Measurements from ENCODE around the gene YEATS4. TPM values are rescaled to one million over a fixed set of nuclear protein-coding genes. Genes with fewer than 3 reads are reported as not detected.

Gene YEATS4
- total RNA-seq, 4 donors from 2014 or later, result 7.8 to 29.0 (median 14.3) TPM

GRCh38 chr12:69386921-69387320 lies 27.4 kb downstream of the YEATS4 start:
- Histone ChIP-seq H3K4me1 (no peaks in the 10 kb centered on the region), H3K4me3 (no peak overlapping the region), H3K36me3 (peaks cover 0 to 7% (median 0%) of the 10 kb centered on the region in 3 donors), H3K27ac (no peak overlapping the region), H3K27me3 (no peaks in the 10 kb centered on the region), H3K9me3 (no peaks in the 10 kb centered on the region)
- TF ChIP-seq, protein P1, sequence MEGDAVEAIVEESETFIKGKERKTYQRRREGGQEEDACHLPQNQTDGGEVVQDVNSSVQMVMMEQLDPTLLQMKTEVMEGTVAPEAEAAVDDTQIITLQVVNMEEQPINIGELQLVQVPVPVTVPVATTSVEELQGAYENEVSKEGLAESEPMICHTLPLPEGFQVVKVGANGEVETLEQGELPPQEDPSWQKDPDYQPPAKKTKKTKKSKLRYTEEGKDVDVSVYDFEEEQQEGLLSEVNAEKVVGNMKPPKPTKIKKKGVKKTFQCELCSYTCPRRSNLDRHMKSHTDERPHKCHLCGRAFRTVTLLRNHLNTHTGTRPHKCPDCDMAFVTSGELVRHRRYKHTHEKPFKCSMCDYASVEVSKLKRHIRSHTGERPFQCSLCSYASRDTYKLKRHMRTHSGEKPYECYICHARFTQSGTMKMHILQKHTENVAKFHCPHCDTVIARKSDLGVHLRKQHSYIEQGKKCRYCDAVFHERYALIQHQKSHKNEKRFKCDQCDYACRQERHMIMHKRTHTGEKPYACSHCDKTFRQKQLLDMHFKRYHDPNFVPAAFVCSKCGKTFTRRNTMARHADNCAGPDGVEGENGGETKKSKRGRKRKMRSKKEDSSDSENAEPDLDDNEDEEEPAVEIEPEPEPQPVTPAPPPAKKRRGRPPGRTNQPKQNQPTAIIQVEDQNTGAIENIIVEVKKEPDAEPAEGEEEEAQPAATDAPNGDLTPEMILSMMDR (IDR thresholded peaks at IDR 0.05), result no peak
- no peak for TF ChIP-seq POLR2A (IDR thresholded peaks at IDR 0.05)
- no peak for DNase-seq

DNA sequence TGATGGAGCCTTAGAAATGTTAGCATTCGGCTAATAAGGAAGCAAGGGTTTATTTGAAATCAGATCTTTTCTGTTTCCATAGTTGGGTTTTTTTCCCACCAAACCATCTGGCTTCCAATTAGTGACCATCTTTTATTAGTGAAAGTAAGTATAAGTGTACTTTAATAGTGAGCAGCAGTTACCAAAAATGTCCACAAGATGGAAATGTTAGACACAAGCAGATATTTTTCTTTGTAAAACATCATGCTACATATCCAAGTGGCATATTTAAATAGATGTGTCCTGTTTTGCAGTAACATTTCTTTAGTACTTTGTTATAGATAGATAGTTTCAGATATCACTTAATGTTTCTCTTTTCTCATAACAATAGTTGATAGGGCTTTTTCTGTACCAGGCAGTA lies 28.8 kb downstream of the YEATS4 start:
- H3K27me3 ChIP-seq, result no peaks in the 10 kb centered on the region
- no peaks in the 10 kb centered on the region for H3K9me3 ChIP-seq
- H3K4me3 ChIP-seq, result no peak overlapping the region
- TF ChIP-seq, protein P1 (IDR thresholded peaks at IDR 0.05), result peak in 5 of 6 experiments; percentile 17 to 70 (median 64)
- no peak for TF ChIP-seq POLR2A (IDR thresholded peaks at IDR 0.05)
- H3K27ac ChIP-seq, result no peak overlapping the region
- no peaks in the 10 kb centered on the region for H3K4me1 ChIP-seq
- no peak for DNase-seq
- peaks cover 0 to 8% (median 0%) of the 10 kb centered on the region in 3 donors for H3K36me3 ChIP-seq

- Histone ChIP-seq H3K27me3 (no peaks in the 10 kb centered on the region), H3K4me3 (no peak overlapping the region), H3K4me1 (no peaks in the 10 kb centered on the region), H3K36me3 (peaks cover 0 to 8% (median 0%) of the 10 kb centered on the region in 3 donors), H3K9me3 (no peaks in the 10 kb centered on the region), H3K27ac (no peak overlapping the region)
- TF ChIP-seq, protein P1 (IDR thresholded peaks at IDR 0.05), result no peak
- no peak for TF ChIP-seq POLR2A (IDR thresholded peaks at IDR 0.05)
- no peak for DNase-seq
Measured at GRCh38 chr12:69389831-69390230, 30.3 kb downstream of the YEATS4 start.

DNA sequence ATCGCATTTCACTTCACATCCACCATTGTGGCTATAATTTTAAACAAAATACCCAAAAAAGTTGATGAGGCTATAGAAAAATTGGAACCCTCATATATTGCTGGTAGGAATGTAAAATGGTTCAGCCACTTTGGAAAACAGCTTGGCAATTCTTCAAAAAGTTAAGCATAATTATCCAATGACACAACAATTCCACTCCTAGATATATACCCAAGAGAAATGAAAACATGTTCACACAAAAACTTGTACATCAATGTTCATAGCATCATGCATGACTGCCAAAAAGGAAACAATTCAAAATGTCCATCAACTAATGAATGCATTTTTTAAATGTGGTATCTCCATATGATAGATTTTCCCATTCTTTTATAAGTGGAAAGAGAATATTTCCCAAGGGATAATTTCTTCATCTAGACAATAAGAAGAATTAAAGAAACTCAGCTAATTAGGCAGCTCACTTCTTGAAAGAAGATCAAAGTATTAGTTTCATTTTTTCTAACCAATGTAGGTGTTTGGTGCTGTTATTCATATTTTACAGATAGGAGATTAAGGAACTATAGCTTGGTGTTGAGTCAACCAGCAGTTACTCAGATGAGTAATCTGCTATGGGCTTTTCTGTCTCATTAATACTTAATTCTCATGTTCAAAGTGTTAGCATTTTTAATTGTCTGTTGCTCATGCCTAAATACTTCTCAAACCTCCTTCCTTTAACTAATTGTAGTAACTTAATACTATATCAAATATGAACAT lies 32.8 kb downstream of the YEATS4 start:
- no peak for DNase-seq
- no peaks in the 10 kb centered on the region for H3K27me3 ChIP-seq
- peaks cover 0 to 8% (median 0%) of the 10 kb centered on the region in 3 donors for H3K36me3 ChIP-seq
- H3K4me1 ChIP-seq, result no peaks in the 10 kb centered on the region
- TF ChIP-seq, protein P1 (IDR thresholded peaks at IDR 0.05), result no peak
- H3K9me3 ChIP-seq, result no peaks in the 10 kb centered on the region
- H3K27ac ChIP-seq, result no peak overlapping the region
- no peak overlapping the region for H3K4me3 ChIP-seq

- DNase-seq, result no peak
- TF ChIP-seq, protein P1 (IDR thresholded peaks at IDR 0.05), result no peak
- TF ChIP-seq POLR2A (IDR thresholded peaks at IDR 0.05), result no peak
- Histone ChIP-seq H3K36me3 (peaks cover 0 to 8% (median 0%) of the 10 kb centered on the region in 3 donors), H3K4me1 (no peaks in the 10 kb centered on the region), H3K9me3 (no peaks in the 10 kb centered on the region), H3K27me3 (no peaks in the 10 kb centered on the region), H3K27ac (no peak overlapping the region), H3K4me3 (no peak overlapping the region)
Measured at GRCh38 chr12:69396041-69396440, 36.5 kb downstream of the YEATS4 start.
